Neural cell (in vitro differentiated cells): ENCODE results near the gene YPEL4. TPM values are rescaled to one million over a fixed set of nuclear protein-coding genes. Genes with fewer than 3 reads are reported as not detected.

Source experiments
- H2AFZ ChIP-seq: fragments of 200-600, 300-800 bp; sonication (generic), shearing (Covaris generic); 2 replicates; pipeline ENCODE4 v1.6.0; 2014; ENCODE audit warnings: low read depth, mild to moderate bottlenecking, antibody characterized with exemption, low read length, moderate library complexity
- H3F3A ChIP-seq: fragments of 200-600 bp; shearing (Covaris generic); 2 replicates; pipeline ENCODE4 v1.6.1; 2016; ENCODE audit warnings: mild to moderate bottlenecking, moderate library complexity, mixed read lengths, antibody characterized with exemption, low read length; ENCODE audit not compliant: insufficient read depth, poor library complexity, severe bottlenecking
- H3K27ac ChIP-seq: fragments of 200-600, 300-800 bp; sonication (generic), shearing (Covaris generic); 2 replicates; pipeline ENCODE4 v1.5.1; 2014; ENCODE audit warnings: mild to moderate bottlenecking, low read length, moderate library complexity
- H3K27me3 ChIP-seq: fragments of 300-800, 200-600 bp; sonication (generic), shearing (Covaris generic); 2 replicates; pipeline ENCODE4 v1.6.0; 2014; ENCODE audit warnings: mild to moderate bottlenecking, low read depth, low read length, moderate library complexity; ENCODE audit not compliant: insufficient read depth
- H3K36me3 ChIP-seq: fragments of 300-800, 200-600 bp; sonication (generic), shearing (Covaris generic); 2 replicates; pipeline ENCODE4 v1.5.1; 2014; ENCODE audit warnings: mild to moderate bottlenecking, antibody characterized with exemption, low read length, moderate library complexity; ENCODE audit not compliant: insufficient read depth
- H3K4me2 ChIP-seq: fragments of 300-800, 200-600 bp; sonication (generic), shearing (Covaris generic); 2 replicates; pipeline ENCODE4 v1.6.0; 2014; ENCODE audit warnings: mild to moderate bottlenecking, low read length
- H3K4me3 ChIP-seq: fragments of 300-800, 200-600 bp; sonication (generic), shearing (Covaris generic); 2 replicates; pipeline ENCODE4 v1.5.1; 2014; ENCODE audit warnings: mild to moderate bottlenecking, low read length, moderate library complexity
- H3K79me2 ChIP-seq: fragments of 200-600 bp; shearing (Covaris generic); replicated peaks from 2 replicates; pipeline ENCODE4 v1.6.0; 2014; ENCODE audit warnings: mild to moderate bottlenecking, low read length, moderate library complexity; ENCODE audit not compliant: insufficient read depth
- H3K9ac ChIP-seq: fragments of 300-800, 200-600 bp; sonication (generic), shearing (Covaris generic); 2 replicates; pipeline ENCODE4 v1.6.1; 2016; ENCODE audit warnings: mild to moderate bottlenecking, low read length, mixed read lengths
- H3K9me2 ChIP-seq: fragments of 200-600 bp; shearing (Covaris generic); 2 replicates; pipeline ENCODE4 v1.6.1; 2016; ENCODE audit warnings: mild to moderate bottlenecking, low read length, mixed read lengths; ENCODE audit not compliant: insufficient read depth
- H3K9me3 ChIP-seq: fragments of 200-600, 300-800 bp; sonication (generic), shearing (Covaris generic); 2 replicates; pipeline ENCODE4 v1.6.1; 2016; ENCODE audit warnings: mild to moderate bottlenecking, mixed run types, low read length, moderate library complexity, mixed read lengths
- H4K20me1 ChIP-seq: fragments of 200-600 bp; shearing (Covaris generic); 2 replicates; pipeline ENCODE4 v1.6.1; 2016; ENCODE audit warnings: mild to moderate bottlenecking, mixed run types; ENCODE audit not compliant: insufficient read depth
- EP300 ChIP-seq: fragments of 450-650 bp; conservative IDR thresholded peaks from 2 replicates; pipeline ENCODE4 v1.6.1; 2014; ENCODE audit warnings: antibody characterized with exemption, mild to moderate bottlenecking, moderate library complexity; ENCODE audit not compliant: poor library complexity, severe bottlenecking
- EZH2 ChIP-seq: fragments of 200-600, 300-800 bp; shearing (Covaris generic), sonication (generic); IDR thresholded peaks from 2 replicates; pipeline ENCODE4 v1.6.1; 2014; ENCODE audit warnings: antibody characterized with exemption, low read length, borderline replicate concordance, mild to moderate bottlenecking; ENCODE audit not compliant: insufficient read depth, poor library complexity, severe bottlenecking
- MXI1 ChIP-seq: fragments of 450-650 bp; conservative IDR thresholded peaks from 2 replicates; pipeline ENCODE4 v1.6.1; 2014; ENCODE audit warnings: antibody characterized with exemption, mild to moderate bottlenecking; ENCODE audit not compliant: poor library complexity, severe bottlenecking
- POLR2AphosphoS5 ChIP-seq: IDR thresholded peaks from 2 replicates; pipeline ENCODE4 v1.6.1; 2012
- RAD21 ChIP-seq: fragments of 450-650 bp; conservative IDR thresholded peaks from 2 replicates; pipeline ENCODE4 v1.6.1; 2014; ENCODE audit warnings: antibody characterized with exemption, mild to moderate bottlenecking, moderate library complexity
- SMC3 ChIP-seq: fragments of 450-650 bp; conservative IDR thresholded peaks from 2 replicates; pipeline ENCODE4 v1.6.1; 2014; ENCODE audit warnings: antibody characterized with exemption, mild to moderate bottlenecking, moderate library complexity; ENCODE audit not compliant: poor library complexity
- TAF1 ChIP-seq: IDR thresholded peaks from 2 replicates; pipeline ENCODE4 v1.6.1; 2012; ENCODE audit warnings: low read depth
- polyA plus RNA-seq: library from polyadenylated mRNA; depleted of rRNA; stranded (reverse); fragments of >200 nt; gene quantifications from 2 replicates; pipeline ENCODE4 v1.2.3, GENCODE V29; 2014
- small RNA-seq, 3 experiments: library from RNA; depleted of rRNA; stranded (forward); fragments of <200 nt; gene quantifications; one replicate each; pipeline ENCODE3, GENCODE V24; 2012
- TF ChIP-seq, protein P1 (sequence below): IDR thresholded peaks from 2 replicates; pipeline ENCODE4 v1.6.1; 2012; ENCODE audit warnings: borderline replicate concordance
- TF ChIP-seq, protein P2 (sequence below): fragments of 450-650 bp; IDR thresholded peaks from 2 replicates; pipeline ENCODE4 v1.5.1; 2014; ENCODE audit warnings: antibody characterized with exemption, mild to moderate bottlenecking, moderate library complexity; ENCODE audit not compliant: poor library complexity, severe bottlenecking

Gene YPEL4
- polyA plus RNA-seq, 1 donor from 2014 or later, result 18.4 TPM

DNA sequence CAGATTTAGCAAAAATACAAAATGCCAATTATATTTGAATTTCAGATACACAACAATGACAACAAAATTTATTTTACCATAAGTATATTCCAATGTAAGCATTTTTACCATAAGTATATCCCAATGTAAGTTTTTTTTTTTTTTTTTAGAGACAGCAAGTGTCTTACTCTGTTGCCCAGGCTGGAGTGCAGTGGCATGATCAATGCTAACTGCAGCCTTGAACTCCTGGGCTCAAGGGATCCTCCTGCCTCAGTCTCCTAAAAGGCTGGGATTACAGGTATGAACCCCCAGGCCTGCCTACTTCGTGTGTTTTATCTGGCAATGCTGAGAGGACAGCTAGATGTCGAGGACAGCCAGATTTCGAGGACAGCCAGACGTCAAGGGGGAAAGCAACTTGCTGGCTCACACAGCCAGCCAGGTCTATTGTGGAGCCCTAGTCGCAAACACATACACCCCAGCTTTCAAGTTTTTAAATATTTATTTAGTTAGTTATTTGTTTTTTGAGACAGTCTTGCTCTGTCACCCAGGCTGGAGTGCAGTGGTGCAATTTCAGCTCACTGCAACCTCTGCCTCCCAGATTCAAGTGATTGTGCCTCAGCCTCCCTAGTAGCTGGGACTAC is 53.3 kb downstream of the YPEL4 start:
- Histone ChIP-seq H3K4me2 (no peak overlapping the region), H3K27ac (no peak overlapping the region), H2AFZ (no peak overlapping the region), H3K79me2 (no peaks in the 10 kb centered on the region), H4K20me1 (no peaks in the 10 kb centered on the region), H3K9me2 (no peaks in the 10 kb centered on the region), H3K4me3 (no peak overlapping the region), H3K9ac (no peak overlapping the region), H3K27me3 (no peaks in the 10 kb centered on the region), H3K9me3 (no peaks in the 10 kb centered on the region), H3K36me3 (no peaks in the 10 kb centered on the region), H3F3A (no peaks in the 10 kb centered on the region)
- TF ChIP-seq EZH2 (no peak), TAF1 (no peak), MXI1 (no peak), POLR2AphosphoS5 (no peak), RAD21 (no peak), EP300 (no peak), SMC3 (no peak)
- TF ChIP-seq, protein P1, sequence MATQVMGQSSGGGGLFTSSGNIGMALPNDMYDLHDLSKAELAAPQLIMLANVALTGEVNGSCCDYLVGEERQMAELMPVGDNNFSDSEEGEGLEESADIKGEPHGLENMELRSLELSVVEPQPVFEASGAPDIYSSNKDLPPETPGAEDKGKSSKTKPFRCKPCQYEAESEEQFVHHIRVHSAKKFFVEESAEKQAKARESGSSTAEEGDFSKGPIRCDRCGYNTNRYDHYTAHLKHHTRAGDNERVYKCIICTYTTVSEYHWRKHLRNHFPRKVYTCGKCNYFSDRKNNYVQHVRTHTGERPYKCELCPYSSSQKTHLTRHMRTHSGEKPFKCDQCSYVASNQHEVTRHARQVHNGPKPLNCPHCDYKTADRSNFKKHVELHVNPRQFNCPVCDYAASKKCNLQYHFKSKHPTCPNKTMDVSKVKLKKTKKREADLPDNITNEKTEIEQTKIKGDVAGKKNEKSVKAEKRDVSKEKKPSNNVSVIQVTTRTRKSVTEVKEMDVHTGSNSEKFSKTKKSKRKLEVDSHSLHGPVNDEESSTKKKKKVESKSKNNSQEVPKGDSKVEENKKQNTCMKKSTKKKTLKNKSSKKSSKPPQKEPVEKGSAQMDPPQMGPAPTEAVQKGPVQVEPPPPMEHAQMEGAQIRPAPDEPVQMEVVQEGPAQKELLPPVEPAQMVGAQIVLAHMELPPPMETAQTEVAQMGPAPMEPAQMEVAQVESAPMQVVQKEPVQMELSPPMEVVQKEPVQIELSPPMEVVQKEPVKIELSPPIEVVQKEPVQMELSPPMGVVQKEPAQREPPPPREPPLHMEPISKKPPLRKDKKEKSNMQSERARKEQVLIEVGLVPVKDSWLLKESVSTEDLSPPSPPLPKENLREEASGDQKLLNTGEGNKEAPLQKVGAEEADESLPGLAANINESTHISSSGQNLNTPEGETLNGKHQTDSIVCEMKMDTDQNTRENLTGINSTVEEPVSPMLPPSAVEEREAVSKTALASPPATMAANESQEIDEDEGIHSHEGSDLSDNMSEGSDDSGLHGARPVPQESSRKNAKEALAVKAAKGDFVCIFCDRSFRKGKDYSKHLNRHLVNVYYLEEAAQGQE, result no peak
- TF ChIP-seq, protein P2, sequence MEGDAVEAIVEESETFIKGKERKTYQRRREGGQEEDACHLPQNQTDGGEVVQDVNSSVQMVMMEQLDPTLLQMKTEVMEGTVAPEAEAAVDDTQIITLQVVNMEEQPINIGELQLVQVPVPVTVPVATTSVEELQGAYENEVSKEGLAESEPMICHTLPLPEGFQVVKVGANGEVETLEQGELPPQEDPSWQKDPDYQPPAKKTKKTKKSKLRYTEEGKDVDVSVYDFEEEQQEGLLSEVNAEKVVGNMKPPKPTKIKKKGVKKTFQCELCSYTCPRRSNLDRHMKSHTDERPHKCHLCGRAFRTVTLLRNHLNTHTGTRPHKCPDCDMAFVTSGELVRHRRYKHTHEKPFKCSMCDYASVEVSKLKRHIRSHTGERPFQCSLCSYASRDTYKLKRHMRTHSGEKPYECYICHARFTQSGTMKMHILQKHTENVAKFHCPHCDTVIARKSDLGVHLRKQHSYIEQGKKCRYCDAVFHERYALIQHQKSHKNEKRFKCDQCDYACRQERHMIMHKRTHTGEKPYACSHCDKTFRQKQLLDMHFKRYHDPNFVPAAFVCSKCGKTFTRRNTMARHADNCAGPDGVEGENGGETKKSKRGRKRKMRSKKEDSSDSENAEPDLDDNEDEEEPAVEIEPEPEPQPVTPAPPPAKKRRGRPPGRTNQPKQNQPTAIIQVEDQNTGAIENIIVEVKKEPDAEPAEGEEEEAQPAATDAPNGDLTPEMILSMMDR, result no peak

Small RNA genes within 50 kb of the gene (small RNA-seq; reads per million reads assigned to genes)
- gene MIR130A, result 3,881 to 7,573 (median 5,532) reads per million in 3 experiments

Other genes with a start within 250 kb of the YPEL4 start
- 0.33 TPM in 1 of 2 replicates, not detected in the other for gene SLC43A3, start 222.8 kb downstream of the YPEL4 start, polyA plus RNA-seq
- gene RTN4RL2, start 189.4 kb downstream of the YPEL4 start, polyA plus RNA-seq, result 0.24 and 0.66 TPM in 2 replicates
- gene SLC43A1, start 134.2 kb downstream of the YPEL4 start, polyA plus RNA-seq, result 2.5 and 3.3 TPM in 2 replicates
- gene TIMM10, start 119.2 kb downstream of the YPEL4 start, polyA plus RNA-seq, result 63.6 and 69.5 TPM in 2 replicates
- gene SMTNL1, start 112.3 kb downstream of the YPEL4 start, polyA plus RNA-seq, result not detected in 2 replicates
- 88.0 and 101 TPM in 2 replicates for gene UBE2L6, start 82.2 kb downstream of the YPEL4 start, polyA plus RNA-seq
- 0.22 TPM in 1 of 2 replicates, not detected in the other for gene SERPING1, start 52.2 kb downstream of the YPEL4 start, polyA plus RNA-seq
- gene CLP1, start 7.8 kb upstream of the YPEL4 start, polyA plus RNA-seq, result 18.2 and 22.7 TPM in 2 replicates
- gene ZDHHC5, start 18.2 kb upstream of the YPEL4 start, polyA plus RNA-seq, result 15.8 and 17.4 TPM in 2 replicates
- 46.4 and 62.4 TPM in 2 replicates for gene MED19, start 62.3 kb upstream of the YPEL4 start, polyA plus RNA-seq
- 119 and 130 TPM in 2 replicates for gene TMX2, start 62.7 kb upstream of the YPEL4 start, polyA plus RNA-seq
- gene SELENOH, start 91.6 kb upstream of the YPEL4 start, polyA plus RNA-seq, result 509 and 546 TPM in 2 replicates
- gene BTBD18, start 101.9 kb upstream of the YPEL4 start, polyA plus RNA-seq, result not detected in 2 replicates
- 70.3 and 90.3 TPM in 2 replicates for gene CTNND1, start 111.9 kb upstream of the YPEL4 start, polyA plus RNA-seq